IMR-90 (cell line): ENCODE measurements around the gene SH3RF1.

ENCODE experiments used
- CTCF ChIP-seq: conservative IDR thresholded peaks from 2 replicates; pipeline ENCODE4 v1.5.1; 2012; ENCODE audit warnings: mild to moderate bottlenecking, low read depth, low read length, improper control_type of control experiment
- MAZ ChIP-seq: IDR thresholded peaks from 2 replicates; pipeline ENCODE4 v1.6.1; 2012; ENCODE audit warnings: low read depth, mild to moderate bottlenecking, low read length, improper control_type of control experiment, moderate library complexity, borderline replicate concordance
- POLR2A ChIP-seq: IDR thresholded peaks from 2 replicates; pipeline ENCODE4 v1.6.1; 2012; ENCODE audit warnings: mild to moderate bottlenecking, low read depth, low read length
- RFX5 ChIP-seq: IDR thresholded peaks from 2 replicates; pipeline ENCODE4 v1.8.0; 2012; ENCODE audit warnings: low read depth, mild to moderate bottlenecking, low read length, moderate library complexity
- SMC3 ChIP-seq: fragments of 150-350 bp; IDR thresholded peaks from 2 replicates; pipeline ENCODE4 v1.6.1; 2016; ENCODE audit warnings: low read depth, mild to moderate bottlenecking, antibody characterized with exemption, low read length, moderate library complexity

GRCh38 chr4:169267070-169267469 lies 3.7 kb downstream of the SH3RF1 start:
- TF ChIP-seq POLR2A (no peak), MAZ (no peak), CTCF (no peak), SMC3 (no peak), RFX5 (no peak)
